NCI-H187 (cell line): Measurements from ENCODE around the gene TNNT3.
"Not testable (repeated sequence)": the region's sequence is repeated elsewhere in the genome, so short reads cannot be mapped to it uniquely, and the experiment has no call there.

Experiments
- DNase-seq, 2 experiments: peaks; one replicate each; lab custom pipeline; 2025; lab: John Stamatoyannopoulos, UW

The TNNT3 gene

DNA sequence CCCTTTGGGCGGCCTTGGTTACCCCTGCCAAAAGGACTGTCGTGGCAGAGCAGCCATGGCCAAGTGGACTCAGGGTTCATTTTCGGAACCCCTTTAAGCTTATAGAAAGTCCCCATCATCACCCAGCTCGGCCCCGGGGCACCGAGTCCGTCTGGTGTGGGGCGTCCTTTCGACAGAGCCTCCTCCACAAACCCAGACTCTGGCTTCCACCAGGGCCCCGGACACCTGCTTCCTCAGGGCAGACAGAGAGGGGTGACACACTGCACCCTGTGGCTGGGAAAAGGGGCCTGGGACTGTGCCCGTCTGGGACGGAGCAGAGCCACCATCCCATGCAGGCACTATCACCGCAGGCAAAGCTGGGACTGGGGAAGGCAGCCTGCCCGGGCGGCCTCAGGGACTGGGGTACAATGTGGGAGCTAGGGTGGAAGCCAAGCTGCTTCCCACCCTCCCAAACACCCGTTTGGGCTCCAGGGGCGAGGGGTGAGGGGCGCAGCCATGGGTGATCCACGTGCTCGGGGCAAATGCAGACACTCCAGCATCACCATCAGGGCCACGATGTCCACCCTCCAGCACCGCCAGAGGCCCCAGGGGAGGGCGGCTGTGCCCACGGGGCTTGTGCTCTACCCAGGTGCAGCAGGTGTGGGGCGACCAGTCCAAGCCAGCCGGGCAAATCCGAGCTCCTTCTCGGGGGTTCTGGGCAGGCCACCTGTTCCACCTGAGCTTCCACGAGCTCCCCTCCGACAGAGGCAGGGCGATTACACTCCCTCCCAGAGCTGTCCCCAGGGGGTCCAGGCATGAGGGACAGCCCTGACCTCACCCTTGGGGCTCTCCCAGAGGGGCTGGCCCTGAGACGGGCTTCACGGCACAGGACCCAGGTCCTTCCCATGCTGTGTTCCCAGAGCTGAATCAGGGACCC is 15.9 kb downstream of the TNNT3 start:
- DNase-seq = no peak

- no peak for DNase-seq
These were observed 16.7 kb downstream of the TNNT3 start for GRCh38 chr11:1936072-1936780.

DNA sequence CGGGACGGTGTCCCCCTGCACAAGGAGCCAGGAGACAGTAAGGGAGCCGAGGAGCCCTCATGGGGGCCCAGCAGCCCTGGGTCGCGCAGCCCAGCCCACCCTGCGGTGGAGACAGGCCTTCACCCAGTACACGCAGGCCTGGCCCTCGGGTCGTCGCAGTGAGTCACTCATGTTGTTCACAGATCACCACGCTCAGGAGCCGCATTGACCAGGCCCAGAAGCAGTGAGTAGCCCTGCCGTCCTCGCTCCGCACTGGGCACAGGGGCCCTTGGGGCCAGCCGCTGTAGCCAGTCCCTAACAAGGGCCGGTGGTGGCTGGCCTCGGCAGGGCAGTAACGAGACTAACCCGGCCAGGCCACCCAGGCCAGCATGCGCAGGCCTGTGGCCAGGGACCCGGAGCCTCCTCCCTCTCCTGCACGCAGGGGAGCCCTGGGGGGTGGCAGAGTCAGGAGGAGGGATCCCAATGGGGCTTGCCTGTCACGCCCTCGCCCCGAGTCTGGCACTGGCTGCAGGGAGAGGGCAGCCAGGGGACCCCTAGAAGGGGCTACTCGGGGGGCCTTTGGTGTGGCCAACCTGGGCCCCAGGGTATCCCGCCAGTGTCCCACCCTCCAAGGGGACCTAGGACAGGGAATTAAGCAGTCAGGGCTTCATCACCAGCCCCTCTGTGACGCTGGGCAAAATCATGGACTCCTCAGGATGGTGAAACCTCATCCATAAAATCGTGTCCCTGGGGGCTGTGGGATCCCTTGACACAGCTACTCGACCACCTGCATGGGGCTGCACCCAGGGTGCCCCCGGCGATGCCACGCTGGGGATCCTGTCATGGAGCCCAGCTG is 17.5 kb downstream of the TNNT3 start:
- no peak for DNase-seq

GRCh38 chr11:1937616-1938342 is 18.3 kb downstream of the TNNT3 start:
- no peak for DNase-seq

DNA sequence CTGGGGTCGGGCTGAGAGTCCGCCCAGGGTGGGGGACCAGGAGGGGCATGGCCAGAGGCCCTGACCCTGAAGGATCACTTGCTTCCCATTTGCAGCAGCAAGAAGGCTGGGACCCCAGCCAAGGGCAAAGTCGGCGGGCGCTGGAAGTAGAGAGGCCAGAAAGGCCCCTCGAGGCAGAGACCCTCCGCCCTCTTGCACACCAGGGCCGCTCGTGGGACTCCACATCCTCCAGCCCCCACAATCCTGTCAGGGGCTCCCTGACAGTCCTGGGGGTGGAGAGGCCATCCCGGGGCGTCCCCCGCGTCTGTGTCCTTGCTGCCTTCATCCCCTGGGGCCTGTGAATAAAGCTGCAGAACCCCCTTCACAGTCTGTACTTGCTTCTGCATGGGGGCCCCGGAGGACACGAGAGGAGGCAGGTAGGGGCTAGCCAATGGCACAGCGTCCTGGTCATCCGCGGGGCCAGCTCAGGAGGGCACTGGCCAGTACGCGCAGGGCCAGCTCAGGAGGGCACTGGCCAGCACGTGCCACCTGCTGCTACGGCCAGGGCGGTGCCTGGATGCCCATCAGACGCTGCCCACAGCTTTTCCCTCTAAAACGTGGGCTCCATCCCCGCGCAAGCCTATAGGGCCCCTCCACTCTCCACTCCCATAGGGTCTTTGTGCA is 19.0 kb downstream of the TNNT3 start:
- no peak for DNase-seq

DNA sequence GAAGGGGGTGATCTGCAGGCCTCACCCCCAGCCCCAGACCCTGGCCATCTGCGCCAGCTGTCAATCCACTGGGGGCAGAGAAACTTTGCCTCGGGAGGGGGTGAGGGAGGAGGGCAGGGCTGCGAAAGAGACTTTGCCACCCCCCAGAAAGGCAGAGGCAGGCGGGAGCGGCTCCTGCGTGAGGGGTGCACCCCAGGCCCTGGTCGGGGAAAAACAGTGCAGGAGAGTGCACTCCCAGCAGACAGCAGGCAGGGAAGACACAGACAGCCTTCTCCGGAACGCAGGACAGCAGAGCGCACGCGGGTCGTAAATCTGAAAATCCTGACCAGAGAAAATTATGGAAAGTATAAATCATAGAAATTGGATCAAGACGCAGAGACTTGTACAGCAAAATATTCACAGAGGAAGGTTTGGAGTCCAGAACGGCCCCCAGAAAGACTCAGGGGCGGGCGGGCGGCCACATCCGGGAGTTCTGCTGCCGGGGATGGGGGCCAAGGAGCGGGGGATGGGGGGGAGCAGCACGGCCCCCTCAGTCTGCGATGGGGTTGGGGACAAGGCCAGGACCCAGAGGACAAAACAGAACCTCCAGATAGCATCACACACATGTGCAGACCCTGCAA is 19.6 kb downstream of the TNNT3 start:
- no peak for DNase-seq

DNA sequence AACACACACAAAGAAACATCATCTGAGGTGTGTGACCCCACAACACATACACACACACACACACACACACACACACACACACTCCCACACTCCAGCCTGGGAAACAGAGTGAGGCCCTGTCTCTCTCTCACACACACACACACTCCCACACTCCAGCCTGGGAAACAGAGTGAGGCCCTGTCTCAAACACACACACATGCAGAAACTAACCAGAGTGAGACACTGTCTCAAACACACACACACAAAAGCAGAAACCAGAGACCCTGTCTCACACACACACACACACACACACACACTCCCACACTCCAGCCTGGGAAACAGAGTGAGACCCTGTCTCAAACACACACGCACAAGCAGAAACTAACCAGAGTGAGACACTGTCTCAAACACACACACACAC is 20.3 kb downstream of the TNNT3 start:
- DNase-seq = not testable (repeated sequence)

DNA sequence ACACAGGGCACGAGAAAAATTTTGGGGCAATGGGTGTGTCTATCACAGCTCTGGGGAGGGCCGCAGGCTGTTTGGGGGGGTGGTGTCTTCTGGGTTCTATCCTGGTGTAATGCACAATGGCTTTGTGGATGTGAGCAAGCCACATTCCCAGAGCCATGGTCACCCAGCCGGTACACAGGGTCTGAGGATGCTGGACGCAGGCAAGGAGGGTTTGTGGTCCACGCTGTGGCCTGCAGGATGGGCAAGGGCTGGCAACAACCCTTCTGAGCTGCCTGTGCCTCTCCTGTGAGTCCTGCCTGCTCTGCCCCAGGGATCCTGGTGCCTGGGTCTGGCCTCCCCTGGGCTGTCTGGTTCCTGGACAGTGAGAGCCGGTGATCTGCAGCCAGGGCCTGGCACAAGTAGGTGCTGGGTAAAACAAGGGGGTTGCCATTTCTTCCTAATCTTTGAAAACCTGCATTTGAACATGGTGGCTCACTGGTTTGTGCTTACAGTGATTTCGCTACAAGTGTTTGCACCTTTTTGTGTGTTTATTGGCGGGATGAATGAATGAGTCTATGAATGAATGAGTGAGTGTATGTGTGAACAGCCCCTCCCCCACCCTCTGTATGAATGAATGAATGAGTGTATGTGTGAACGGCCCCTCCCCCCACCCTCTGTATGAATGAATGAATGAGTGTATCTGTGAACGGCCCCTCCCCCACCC is 23.2 kb downstream of the TNNT3 start:
- no peak for DNase-seq

DNA sequence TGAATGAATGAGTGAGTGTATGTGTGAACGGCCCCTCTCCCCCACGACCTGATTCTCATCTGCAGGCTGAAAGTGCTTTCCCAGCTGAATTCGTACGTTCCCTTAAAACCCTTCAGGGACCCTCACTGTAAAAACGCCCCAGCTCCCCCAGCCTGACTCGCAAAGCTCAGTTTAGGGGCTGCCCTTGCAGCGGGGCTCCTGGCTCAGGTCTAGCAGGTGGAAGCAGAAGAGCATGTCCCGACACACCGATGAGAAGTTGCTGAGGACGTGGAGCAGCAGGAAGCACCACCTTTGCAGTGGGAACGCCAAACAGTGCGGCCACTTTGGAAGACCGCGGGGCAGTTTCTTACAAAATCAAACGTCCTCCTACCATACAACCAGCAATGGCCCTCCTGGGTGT is 24.1 kb downstream of the TNNT3 start:
- no peak for DNase-seq

- DNase-seq = no peak
These were observed 24.5 kb downstream of the TNNT3 start for GRCh38 chr11:1943977-1944376.

GRCh38 chr11:1946812-1947484 is 27.4 kb downstream of the TNNT3 start, which contains the start of gene MRPL23:
Gene MRPL23 (plus strand): TSS chr11:1947332. CDS start chr11:1947363, 31 bp downstream.
- no peak for DNase-seq

GRCh38 chr11:1947592-1948237 is 28.2 kb downstream of the TNNT3 start:
- no peak for DNase-seq

- no peak for DNase-seq
These were observed 28.9 kb downstream of the TNNT3 start for GRCh38 chr11:1948389-1948788.

DNA sequence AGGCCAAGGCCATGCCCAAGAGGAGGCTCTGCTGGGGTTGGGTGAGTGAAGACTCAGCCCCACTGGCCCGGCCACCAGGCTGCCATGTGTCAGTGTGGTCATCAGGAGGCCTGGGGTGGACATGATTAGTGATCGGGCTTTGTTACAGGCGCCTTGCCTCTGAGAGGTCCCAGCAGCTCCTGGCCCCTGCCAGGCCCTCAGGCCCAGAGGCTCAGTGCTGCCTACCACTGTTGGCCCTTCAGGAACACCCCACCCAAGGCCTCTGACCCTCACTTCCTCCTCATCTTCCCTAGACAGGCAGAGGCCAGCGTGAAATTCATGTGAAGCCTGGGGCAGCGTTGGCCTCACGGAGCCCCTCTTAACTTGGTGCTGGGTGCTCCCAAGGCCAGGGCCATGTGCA is 29.8 kb downstream of the TNNT3 start:
- DNase-seq = no peak

- no peak for DNase-seq
These were observed 30.4 kb downstream of the TNNT3 start for GRCh38 chr11:1949922-1950321.

DNA sequence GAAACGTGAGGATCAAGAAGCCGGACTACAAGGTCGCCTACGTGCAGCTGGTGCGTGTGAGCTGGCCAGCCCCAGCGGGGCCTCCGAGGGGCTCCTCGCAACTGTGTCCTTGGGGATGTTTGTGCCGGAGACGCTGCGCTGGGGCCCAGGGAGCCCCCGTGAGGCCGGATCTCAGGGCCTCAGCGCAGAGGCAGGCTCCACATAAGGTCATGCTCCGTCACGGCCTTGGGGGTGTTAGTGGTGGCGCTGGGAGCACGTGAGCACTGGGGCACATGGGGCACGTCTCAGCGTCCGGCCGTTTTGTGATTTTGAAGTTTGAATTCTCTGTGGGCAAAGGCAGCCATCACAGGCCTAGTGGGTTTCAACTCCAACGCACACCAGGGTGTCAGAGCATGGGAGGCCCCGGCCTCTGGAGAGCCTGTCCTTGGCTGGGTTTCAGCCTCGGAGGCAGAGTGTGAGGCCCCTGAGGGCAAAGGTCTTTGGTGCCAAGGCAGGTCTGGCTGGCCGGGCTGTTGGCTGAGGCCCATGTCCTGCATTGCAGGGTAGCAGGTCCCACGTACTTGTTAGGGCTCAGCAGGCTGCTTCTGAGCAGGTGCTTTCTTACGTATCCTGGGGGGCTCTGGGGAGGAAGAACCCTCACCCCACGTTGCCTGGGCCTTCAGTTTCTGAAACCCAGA is 33.4 kb downstream of the TNNT3 start:
- DNase-seq = no peak

- DNase-seq = no peak
These were observed 34.2 kb downstream of the TNNT3 start for GRCh38 chr11:1953489-1954266.
